GM23338 (cell line): Measurements from ENCODE around the gene AFAP1L2. TPM values are rescaled to one million over a fixed set of nuclear protein-coding genes. Genes with fewer than 3 reads are reported as not detected.

Source experiments
- ATAC-seq: fragments of 200-7000 bp; cut with Tn5 transposase; 3 replicates; pipeline ENCODE4 v1.9.1; 2020
- DNase-seq: peaks from one replicate; pipeline ENCODE4 v3.0.0-alpha.2; 2015; ENCODE audit warnings: low spot score
- H2AFZ ChIP-seq: fragments of 200-600 bp; sonication (generic); 2 replicates; pipeline ENCODE4 v1.8.0; 2016; ENCODE audit warnings: antibody characterized with exemption, mild to moderate bottlenecking, moderate library complexity
- H3F3A ChIP-seq: fragments of 200-600 bp; sonication (generic); replicated peaks from 2 replicates; pipeline ENCODE4 v1.8.0; 2017; ENCODE audit warnings: antibody characterized with exemption, mixed run types, low read depth
- H3K27ac ChIP-seq: fragments of 200-600 bp; sonication (generic); 2 replicates; pipeline ENCODE4 v1.6.1; 2016; ENCODE audit warnings: low read depth
- H3K27me3 ChIP-seq: fragments of 200-600 bp; sonication (generic); 2 replicates; pipeline ENCODE4 v1.8.0; 2016; ENCODE audit warnings: mild to moderate bottlenecking, mixed run types, moderate library complexity; ENCODE audit not compliant: insufficient read depth
- H3K36me3 ChIP-seq: fragments of 200-600 bp; sonication (generic); 2 replicates; pipeline ENCODE4 v1.8.0; 2016; ENCODE audit warnings: mild to moderate bottlenecking; ENCODE audit not compliant: insufficient read depth
- H3K4me1 ChIP-seq: fragments of 200-600 bp; sonication (generic); 2 replicates; pipeline ENCODE4 v1.8.0; 2016; ENCODE audit warnings: mild to moderate bottlenecking, moderate library complexity; ENCODE audit not compliant: insufficient read depth
- H3K4me2 ChIP-seq: fragments of 200-600 bp; sonication (generic); 2 replicates; pipeline ENCODE4 v1.7.1; 2017; ENCODE audit warnings: mixed run types
- H3K4me3 ChIP-seq: fragments of 200-600 bp; sonication (generic); 2 replicates; pipeline ENCODE4 v1.6.1; 2016; ENCODE audit warnings: mixed run types
- H3K79me2 ChIP-seq: fragments of 200-600 bp; sonication (generic); replicated peaks from 2 replicates; pipeline ENCODE4 v1.8.0; 2017; ENCODE audit warnings: mild to moderate bottlenecking; ENCODE audit not compliant: insufficient read depth
- H3K9me2 ChIP-seq: fragments of 200-600 bp; sonication (generic); 2 replicates; pipeline ENCODE4 v1.8.0; 2017; ENCODE audit not compliant: insufficient read depth
- H4K20me1 ChIP-seq: fragments of 200-600 bp; sonication (generic); replicated peaks from 2 replicates; pipeline ENCODE4 v1.8.0; 2017; ENCODE audit warnings: mild to moderate bottlenecking; ENCODE audit not compliant: insufficient read depth
- H3K27ac Mint-ChIP-seq: 2 replicates; pipeline ENCODE4 v1.8.0; 2020; ENCODE audit warnings: inconsistent platforms, mild to moderate bottlenecking, moderate library complexity, mixed read lengths
- H3K27me3 Mint-ChIP-seq: 3 replicates; pipeline ENCODE4 v1.8.0; 2022; ENCODE audit warnings: low read depth, mild to moderate bottlenecking, moderate library complexity, mixed read lengths, inconsistent platforms; ENCODE audit not compliant: insufficient read depth, poor library complexity
- H3K36me3 Mint-ChIP-seq: 3 replicates; pipeline ENCODE4 v1.8.0; 2021; ENCODE audit warnings: low read depth, mild to moderate bottlenecking, inconsistent platforms, moderate library complexity, mixed read lengths
- H3K4me1 Mint-ChIP-seq: 3 replicates; pipeline ENCODE4 v1.8.0; 2020; ENCODE audit warnings: mild to moderate bottlenecking, inconsistent platforms, mixed read lengths
- H3K4me3 Mint-ChIP-seq: 3 replicates; pipeline ENCODE4 v1.8.0; 2021; ENCODE audit warnings: moderate library complexity, mild to moderate bottlenecking, inconsistent platforms, mixed read lengths
- H3K9me3 Mint-ChIP-seq: 3 replicates; pipeline ENCODE4 v1.8.0; 2020; ENCODE audit warnings: moderate library complexity, mild to moderate bottlenecking, inconsistent platforms, mixed read lengths
- CREB1 ChIP-seq: fragments of 250-450 bp; sonication (Bioruptor Pico); IDR thresholded peaks from 2 replicates; pipeline ENCODE4 v1.5.0; 2020; ENCODE audit warnings: low read depth, mild to moderate bottlenecking, moderate library complexity
- EZH2 ChIP-seq: fragments of 200-600 bp; sonication (generic); IDR thresholded peaks from one replicate; pipeline ENCODE4 v1.8.0; 2017; ENCODE audit warnings: antibody characterized with exemption, mild to moderate bottlenecking, low read depth; ENCODE audit not compliant: unreplicated experiment
- EZH2phosphoT487 ChIP-seq: fragments of 200-600 bp; sonication (generic); IDR thresholded peaks from one replicate; pipeline ENCODE4 v1.8.1; 2018; ENCODE audit warnings: antibody characterized with exemption; ENCODE audit not compliant: unreplicated experiment
- JUNB ChIP-seq: IDR thresholded peaks from one replicate; pipeline ENCODE4 v1.6.1; 2016; ENCODE audit warnings: antibody characterized with exemption; ENCODE audit not compliant: unreplicated experiment
- NANOG ChIP-seq: IDR thresholded peaks from 2 replicates; pipeline ENCODE4 v1.6.1; 2016; ENCODE audit warnings: antibody characterized with exemption, borderline replicate concordance
- POLR2AphosphoS5 ChIP-seq: IDR thresholded peaks from 2 replicates; pipeline ENCODE4 v1.6.1; 2016; ENCODE audit warnings: antibody characterized with exemption, low read depth
- STAT1 ChIP-seq: IDR thresholded peaks from one replicate; pipeline ENCODE4 v1.6.1; 2016; ENCODE audit warnings: antibody characterized with exemption; ENCODE audit not compliant: unreplicated experiment
- ZNF114 ChIP-seq: fragments of 250-450 bp; sonication (Bioruptor Pico); IDR thresholded peaks from 2 replicates; pipeline ENCODE4 v1.5.0; 2020; ENCODE audit warnings: mild to moderate bottlenecking, moderate library complexity
- ZNF331 ChIP-seq: fragments of 250-450 bp; sonication (Bioruptor Pico); IDR thresholded peaks from 2 replicates; pipeline ENCODE4 v1.5.0; 2020; ENCODE audit warnings: low read depth, mild to moderate bottlenecking, moderate library complexity
- polyA plus RNA-seq: library from polyadenylated mRNA; unstranded; fragments of >200 nt; fragmentation: Nextera tagmentation; extraction: Ambion mirVana; gene quantifications from 2 replicates; pipeline ENCODE4 v1.2.1, GENCODE V29; 2016
- total RNA-seq: library from RNA; depleted of rRNA; stranded (reverse); fragments of >200 nt; shearing (Covaris generic); gene quantifications from 2 replicates; pipeline ENCODE4 v1.2.3, GENCODE V29; 2014
- TF ChIP-seq, protein P1 (sequence below): IDR thresholded peaks from 2 replicates; pipeline ENCODE4 v1.6.1; 2016; ENCODE audit warnings: antibody characterized with exemption
- TF ChIP-seq, protein P2 (sequence below), 2 experiments: fragments of 200-600 bp in 1 of 2; sonication (generic) in 1 of 2; conservative IDR thresholded peaks; 2 replicates each; pipeline versions ENCODE4 v1.5.1 to v1.6.1; 2016 to 2017; ENCODE audit warnings: antibody characterized with exemption in 2 of 2, low read depth in 2 of 2, mild to moderate bottlenecking in 2 of 2, moderate library complexity in 1 of 2
- TF ChIP-seq, protein P3 (sequence below): fragments of 250-450 bp; sonication (Bioruptor Pico); IDR thresholded peaks from 2 replicates; pipeline ENCODE4 v1.5.0; 2020; ENCODE audit warnings: mild to moderate bottlenecking, moderate library complexity

AFAP1L2 gene
- total and polyA plus RNA-seq, 2 experiments from 2014 or later: 2.3 to 6.5 TPM

DNA sequence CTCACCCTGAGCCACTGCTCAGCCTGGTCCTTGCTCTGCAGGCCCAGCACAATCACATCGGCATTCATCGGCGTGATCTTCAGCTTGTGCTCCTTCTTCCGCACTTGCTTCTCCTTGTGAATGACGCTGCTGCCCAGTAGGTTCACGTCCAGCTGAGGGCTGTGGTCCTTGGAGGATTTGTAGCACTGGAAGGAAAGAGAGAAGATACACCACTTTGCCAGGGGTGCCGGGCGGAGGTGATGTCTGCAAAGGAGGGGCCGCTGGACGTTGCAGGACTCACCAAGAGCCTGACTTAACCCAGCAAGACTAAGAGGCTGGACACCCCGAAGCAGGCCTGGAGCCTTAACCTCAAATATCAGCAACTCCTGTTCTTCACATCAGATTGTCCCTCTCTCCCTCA lies 90.4 kb downstream of the AFAP1L2 start (continued):
- TF ChIP-seq, protein P1, sequence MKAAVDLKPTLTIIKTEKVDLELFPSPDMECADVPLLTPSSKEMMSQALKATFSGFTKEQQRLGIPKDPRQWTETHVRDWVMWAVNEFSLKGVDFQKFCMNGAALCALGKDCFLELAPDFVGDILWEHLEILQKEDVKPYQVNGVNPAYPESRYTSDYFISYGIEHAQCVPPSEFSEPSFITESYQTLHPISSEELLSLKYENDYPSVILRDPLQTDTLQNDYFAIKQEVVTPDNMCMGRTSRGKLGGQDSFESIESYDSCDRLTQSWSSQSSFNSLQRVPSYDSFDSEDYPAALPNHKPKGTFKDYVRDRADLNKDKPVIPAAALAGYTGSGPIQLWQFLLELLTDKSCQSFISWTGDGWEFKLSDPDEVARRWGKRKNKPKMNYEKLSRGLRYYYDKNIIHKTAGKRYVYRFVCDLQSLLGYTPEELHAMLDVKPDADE: no peak
- no peak for TF ChIP-seq EZH2
- TF ChIP-seq, protein P2, sequence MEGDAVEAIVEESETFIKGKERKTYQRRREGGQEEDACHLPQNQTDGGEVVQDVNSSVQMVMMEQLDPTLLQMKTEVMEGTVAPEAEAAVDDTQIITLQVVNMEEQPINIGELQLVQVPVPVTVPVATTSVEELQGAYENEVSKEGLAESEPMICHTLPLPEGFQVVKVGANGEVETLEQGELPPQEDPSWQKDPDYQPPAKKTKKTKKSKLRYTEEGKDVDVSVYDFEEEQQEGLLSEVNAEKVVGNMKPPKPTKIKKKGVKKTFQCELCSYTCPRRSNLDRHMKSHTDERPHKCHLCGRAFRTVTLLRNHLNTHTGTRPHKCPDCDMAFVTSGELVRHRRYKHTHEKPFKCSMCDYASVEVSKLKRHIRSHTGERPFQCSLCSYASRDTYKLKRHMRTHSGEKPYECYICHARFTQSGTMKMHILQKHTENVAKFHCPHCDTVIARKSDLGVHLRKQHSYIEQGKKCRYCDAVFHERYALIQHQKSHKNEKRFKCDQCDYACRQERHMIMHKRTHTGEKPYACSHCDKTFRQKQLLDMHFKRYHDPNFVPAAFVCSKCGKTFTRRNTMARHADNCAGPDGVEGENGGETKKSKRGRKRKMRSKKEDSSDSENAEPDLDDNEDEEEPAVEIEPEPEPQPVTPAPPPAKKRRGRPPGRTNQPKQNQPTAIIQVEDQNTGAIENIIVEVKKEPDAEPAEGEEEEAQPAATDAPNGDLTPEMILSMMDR (conservative IDR thresholded peaks at IDR 0.05; ENCODE audit: low read depth in 2 of 2): no peak
- no peak for TF ChIP-seq NANOG
- no peak for TF ChIP-seq STAT1
- no peak for TF ChIP-seq ZNF331 (CRISPR knock-in tag)
- TF ChIP-seq CREB1 (CRISPR knock-in tag): no peak
- no peak for TF ChIP-seq POLR2AphosphoS5

DNA sequence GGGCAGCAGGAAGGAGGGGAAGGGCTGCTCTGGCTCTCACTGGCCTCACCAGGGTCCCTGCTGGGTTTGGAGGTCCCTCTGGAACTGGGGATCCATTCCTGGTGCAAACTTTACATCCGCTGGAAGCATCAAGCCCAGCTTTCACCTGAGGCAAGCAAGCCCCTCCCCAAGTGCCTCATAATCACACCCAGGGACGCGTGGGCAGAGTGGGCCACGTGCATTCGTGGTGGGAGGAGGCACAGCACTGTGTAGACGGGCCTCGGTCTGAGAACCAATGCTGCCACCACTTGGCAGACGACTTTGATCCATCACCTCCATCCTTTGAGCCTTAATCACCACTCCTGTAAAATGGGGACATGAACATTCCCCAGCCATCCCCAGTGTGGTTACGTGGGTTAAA lies 91.2 kb downstream of the AFAP1L2 start:
- no peak for ATAC-seq
- TF ChIP-seq EZH2phosphoT487: no peak
- no peak for TF ChIP-seq JUNB
- no peak for TF ChIP-seq ZNF331 (CRISPR knock-in tag)
- TF ChIP-seq, protein P1: no peak
- TF ChIP-seq, protein P3, sequence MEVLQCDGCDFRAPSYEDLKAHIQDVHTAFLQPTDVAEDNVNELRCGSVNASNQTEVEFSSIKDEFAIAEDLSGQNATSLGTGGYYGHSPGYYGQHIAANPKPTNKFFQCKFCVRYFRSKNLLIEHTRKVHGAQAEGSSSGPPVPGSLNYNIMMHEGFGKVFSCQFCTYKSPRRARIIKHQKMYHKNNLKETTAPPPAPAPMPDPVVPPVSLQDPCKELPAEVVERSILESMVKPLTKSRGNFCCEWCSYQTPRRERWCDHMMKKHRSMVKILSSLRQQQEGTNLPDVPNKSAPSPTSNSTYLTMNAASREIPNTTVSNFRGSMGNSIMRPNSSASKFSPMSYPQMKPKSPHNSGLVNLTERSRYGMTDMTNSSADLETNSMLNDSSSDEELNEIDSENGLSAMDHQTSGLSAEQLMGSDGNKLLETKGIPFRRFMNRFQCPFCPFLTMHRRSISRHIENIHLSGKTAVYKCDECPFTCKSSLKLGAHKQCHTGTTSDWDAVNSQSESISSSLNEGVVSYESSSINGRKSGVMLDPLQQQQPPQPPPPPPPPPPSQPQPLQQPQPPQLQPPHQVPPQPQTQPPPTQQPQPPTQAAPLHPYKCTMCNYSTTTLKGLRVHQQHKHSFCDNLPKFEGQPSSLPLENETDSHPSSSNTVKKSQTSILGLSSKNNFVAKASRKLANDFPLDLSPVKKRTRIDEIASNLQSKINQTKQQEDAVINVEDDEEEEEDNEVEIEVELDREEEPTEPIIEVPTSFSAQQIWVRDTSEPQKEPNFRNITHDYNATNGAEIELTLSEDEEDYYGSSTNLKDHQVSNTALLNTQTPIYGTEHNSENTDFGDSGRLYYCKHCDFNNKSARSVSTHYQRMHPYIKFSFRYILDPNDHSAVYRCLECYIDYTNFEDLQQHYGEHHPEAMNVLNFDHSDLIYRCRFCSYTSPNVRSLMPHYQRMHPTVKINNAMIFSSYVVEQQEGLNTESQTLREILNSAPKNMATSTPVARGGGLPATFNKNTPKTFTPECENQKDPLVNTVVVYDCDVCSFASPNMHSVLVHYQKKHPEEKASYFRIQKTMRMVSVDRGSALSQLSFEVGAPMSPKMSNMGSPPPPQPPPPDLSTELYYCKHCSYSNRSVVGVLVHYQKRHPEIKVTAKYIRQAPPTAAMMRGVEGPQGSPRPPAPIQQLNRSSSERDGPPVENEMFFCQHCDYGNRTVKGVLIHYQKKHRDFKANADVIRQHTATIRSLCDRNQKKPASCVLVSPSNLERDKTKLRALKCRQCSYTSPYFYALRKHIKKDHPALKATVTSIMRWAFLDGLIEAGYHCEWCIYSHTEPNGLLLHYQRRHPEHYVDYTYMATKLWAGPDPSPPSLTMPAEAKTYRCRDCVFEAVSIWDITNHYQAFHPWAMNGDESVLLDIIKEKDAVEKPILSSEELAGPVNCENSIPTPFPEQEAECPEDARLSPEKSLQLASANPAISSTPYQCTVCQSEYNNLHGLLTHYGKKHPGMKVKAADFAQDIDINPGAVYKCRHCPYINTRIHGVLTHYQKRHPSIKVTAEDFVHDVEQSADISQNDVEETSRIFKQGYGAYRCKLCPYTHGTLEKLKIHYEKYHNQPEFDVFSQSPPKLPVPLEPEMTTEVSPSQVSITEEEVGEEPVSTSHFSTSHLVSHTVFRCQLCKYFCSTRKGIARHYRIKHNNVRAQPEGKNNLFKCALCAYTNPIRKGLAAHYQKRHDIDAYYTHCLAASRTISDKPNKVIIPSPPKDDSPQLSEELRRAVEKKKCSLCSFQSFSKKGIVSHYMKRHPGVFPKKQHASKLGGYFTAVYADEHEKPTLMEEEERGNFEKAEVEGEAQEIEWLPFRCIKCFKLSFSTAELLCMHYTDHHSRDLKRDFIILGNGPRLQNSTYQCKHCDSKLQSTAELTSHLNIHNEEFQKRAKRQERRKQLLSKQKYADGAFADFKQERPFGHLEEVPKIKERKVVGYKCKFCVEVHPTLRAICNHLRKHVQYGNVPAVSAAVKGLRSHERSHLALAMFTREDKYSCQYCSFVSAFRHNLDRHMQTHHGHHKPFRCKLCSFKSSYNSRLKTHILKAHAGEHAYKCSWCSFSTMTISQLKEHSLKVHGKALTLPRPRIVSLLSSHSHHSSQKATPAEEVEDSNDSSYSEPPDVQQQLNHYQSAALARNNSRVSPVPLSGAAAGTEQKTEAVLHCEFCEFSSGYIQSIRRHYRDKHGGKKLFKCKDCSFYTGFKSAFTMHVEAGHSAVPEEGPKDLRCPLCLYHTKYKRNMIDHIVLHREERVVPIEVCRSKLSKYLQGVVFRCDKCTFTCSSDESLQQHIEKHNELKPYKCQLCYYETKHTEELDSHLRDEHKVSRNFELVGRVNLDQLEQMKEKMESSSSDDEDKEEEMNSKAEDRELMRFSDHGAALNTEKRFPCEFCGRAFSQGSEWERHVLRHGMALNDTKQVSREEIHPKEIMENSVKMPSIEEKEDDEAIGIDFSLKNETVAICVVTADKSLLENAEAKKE (CRISPR knock-in tag): no peak
- no peak for TF ChIP-seq NANOG
- no peak for TF ChIP-seq ZNF114 (CRISPR knock-in tag)
- TF ChIP-seq CREB1 (CRISPR knock-in tag): no peak
- TF ChIP-seq POLR2AphosphoS5: no peak
- TF ChIP-seq STAT1: no peak
- TF ChIP-seq, protein P2 (conservative IDR thresholded peaks at IDR 0.05; ENCODE audit: low read depth in 2 of 2): no peak

More for the DNA sequence above, 91.2 kb downstream of the AFAP1L2 start:
- H3K9me2 ChIP-seq: no peaks in the 10 kb centered on the region
- H3K4me3 Mint-ChIP-seq: no peak overlapping the region
- H3F3A ChIP-seq: no peaks in the 10 kb centered on the region
- no peaks in the 10 kb centered on the region for H3K9me3 Mint-ChIP-seq
- no peak overlapping the region for H3K4me3 ChIP-seq
- H3K27ac ChIP-seq: no peak overlapping the region
- H2AFZ ChIP-seq: no peak overlapping the region
- no peaks in the 10 kb centered on the region for H3K27me3 ChIP-seq
- peaks cover 3% of the 10 kb centered on the region for H3K27me3 Mint-ChIP-seq
- no peaks in the 10 kb centered on the region for H3K36me3 Mint-ChIP-seq
- H3K27ac Mint-ChIP-seq: no peak overlapping the region
- no peaks in the 10 kb centered on the region for H3K4me1 ChIP-seq
- no peak overlapping the region for H3K4me2 ChIP-seq
- no peak for DNase-seq
- H3K4me1 Mint-ChIP-seq: no peaks in the 10 kb centered on the region; the same call in 1 of the 3 replicates
- no peaks in the 10 kb centered on the region for H3K79me2 ChIP-seq
- no peaks in the 10 kb centered on the region for H3K36me3 ChIP-seq
- H4K20me1 ChIP-seq: no peaks in the 10 kb centered on the region
